GM19452 (cell line): ENCODE results near the gene CIAPIN1.

Experiments
- ATAC-seq: cut with Tn5 transposase; IDR thresholded peaks from one replicate; pipeline ENCODE4 v1.9.1; 2021; ENCODE audit not compliant: unreplicated experiment

Gene CIAPIN1

DNA sequence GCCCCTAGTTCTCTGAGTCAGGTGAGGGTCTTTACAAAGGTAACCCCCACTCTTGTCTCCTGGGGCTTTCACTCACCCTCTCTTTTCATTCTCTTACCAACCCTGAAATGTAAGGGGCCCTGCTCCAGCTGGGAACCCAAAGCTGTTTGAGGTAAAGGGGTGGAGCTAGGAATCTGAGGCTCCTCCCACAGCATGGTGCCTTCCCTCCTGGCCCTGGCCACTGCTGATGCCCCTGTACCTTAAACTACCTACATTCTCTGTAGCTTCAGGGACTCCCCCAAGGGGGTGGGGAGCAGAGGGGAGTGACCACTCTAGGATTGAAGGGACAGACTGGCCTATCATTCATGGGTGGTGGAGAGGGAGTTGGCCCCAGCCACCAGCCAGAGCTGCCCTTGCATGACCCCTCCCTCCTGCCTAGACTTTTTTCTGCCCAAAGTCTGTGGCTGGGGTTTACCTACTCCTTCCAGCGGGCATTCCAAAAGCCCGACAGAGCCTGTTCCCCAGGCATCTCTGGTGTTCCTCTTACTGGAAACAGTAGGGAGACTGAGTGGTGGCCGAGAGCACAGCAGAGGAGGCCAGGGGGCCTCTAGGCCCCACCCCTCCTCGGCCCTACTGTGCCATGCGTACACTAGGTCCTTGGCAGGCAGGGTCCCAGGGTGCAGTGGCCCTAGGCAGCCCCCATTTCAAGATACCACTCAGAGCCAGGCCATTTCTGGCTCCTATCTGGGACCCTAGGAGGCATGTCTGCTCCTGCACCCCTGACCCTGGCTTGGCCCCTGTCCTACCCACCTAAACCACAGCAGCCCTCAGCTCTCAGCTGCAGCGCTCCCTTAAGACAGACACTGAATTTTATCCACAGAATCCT lies 29.6 kb upstream of the CIAPIN1 start:
- ATAC-seq = no peak

DNA sequence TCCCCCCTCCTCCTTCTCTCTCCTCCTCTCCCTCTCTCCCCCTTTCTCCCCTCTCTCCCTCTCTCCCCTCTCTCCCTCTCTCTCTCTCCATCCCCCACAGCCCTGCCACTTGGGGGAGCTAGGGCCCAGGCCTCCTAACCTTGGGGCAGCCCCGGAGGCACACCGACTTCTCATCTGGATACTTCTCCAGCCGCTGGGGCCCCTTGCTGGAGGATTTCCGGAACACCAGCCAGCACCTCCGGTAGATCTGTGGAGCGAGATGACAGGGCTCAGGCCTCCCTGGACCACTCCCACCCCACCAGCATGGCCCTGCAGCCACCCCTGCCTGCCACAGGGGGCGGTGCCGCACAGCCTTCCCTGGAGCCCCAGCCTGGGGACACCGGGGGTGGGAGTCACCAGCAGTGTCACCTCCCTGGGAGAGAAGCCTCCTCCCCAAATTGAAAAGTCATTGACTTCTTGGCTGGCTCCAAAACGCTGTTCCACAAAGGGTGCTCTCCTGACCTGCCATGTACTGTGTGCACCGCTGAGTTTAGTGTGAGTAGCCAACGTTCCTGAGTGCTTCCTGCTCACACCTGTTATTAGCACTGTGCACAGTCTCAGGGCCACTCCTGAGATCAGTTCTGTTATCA lies 28.6 kb upstream of the CIAPIN1 start:
- ATAC-seq = peak; percentile 88

DNA sequence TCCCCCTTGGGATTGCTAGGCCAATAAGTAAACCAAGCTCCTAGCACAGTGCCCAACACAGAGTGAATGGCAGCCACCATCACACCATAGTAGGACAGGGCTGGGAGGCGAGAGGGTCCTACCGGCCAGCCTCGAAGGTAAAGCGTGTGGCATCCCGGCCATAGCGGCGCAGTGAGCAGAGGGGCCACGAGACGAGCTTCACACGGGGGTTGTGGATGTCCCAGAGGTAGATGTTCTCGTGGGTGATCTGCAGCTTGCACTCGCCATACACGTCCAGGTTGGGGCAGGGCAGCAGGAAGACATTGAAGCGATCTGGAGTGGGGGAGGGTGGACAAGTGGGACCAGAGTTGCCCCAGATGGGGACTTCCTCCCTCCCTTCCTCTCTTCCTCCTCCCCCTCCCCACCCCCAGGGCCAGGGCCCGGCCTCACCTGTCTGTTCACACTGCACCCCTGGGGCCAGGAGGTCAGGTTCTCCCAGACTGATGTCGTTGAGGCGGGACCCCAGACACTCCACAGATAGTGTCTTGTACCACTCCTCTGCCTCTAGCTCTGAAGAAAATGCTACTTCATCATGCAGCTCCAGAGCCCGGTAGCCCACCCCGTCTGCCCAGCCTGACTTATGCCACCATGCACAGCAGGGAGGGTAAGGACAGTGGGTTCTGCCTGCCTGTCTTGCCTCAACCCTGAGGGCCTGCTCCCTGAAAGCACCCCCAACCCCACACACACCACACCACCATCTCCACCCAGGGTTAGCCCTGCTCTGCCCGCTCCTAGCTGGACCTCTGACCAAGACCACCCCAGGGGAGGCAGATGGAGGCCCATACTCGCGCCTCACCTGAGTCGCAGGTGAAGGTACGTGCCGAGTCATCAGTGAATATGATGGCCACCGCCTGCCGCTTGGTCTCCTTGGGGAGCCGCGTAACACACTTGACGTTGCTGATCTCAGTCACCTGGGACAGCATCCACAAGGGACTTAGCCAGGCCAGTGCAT lies 27.8 kb upstream of the CIAPIN1 start:
- no peak for ATAC-seq

DNA sequence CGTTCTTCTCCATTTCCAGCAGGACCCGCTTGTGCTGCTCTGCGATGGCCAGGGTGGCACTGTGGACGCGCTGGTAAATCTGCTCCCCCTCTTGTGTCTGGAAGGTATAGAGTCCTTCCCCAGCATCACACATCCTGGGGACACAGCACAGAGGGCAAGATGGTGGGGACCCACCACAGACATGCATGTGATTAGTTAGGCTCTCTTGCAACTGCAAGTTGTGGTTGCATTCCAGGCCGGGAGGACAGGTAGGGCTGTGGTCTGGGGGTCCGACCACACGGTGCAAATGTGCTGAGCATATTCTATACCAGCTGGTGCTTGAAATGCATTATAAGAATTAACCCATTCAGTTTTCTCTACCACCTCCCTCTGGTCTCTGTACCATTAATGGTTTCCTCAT lies 26.7 kb upstream of the CIAPIN1 start:
- ATAC-seq = no peak

DNA sequence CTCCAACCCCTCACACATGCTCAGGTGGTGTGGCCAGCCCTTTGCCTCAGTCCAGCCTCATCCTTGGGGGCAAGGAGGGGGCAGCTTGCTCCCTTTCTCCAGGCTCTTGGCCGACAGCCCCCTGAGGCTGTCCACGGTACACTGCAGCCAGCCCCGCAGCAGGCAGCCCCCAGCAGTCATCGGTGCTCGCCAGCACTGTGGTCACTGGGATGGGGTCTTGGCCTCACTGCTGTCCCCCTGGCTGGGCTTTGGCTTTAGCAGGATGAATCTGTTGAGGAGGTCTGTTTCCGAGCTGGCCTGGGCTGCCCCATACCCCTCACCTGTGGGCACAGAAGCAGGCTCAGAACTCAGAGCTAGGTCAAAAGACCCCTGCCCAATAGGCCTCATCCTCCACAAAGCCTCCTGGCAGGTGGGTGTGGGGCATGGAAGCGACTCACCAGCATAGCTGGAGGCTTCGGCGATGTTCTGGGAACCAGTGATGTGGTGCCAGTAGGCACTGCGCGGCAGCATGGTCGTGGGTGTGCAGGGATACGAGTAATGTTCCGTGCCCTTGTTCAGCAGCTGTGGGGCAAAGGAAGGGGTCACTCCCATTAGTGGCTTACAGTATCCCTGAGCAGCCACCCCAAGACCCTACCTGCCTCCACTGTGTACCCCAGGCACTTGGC lies 26.1 kb upstream of the CIAPIN1 start:
- no peak for ATAC-seq

DNA sequence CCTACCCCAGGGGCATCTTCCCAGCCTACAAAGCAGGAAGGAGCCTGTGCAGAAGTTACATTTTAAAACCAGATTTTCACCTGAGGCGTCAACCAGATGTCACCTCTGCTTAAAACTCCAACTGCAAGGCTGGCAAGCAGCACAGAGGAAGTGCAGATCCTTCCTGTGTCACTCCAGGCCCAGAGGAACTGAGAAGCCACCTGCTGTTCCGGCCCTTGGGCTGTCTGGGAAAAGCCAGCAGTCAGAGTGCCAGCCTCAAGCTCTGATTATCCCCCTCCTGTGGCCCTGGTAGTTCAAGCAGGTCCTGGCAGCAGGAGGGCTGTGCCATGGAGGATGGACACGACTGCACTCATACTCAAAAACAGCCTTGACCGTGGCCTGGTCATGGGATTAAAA lies 25.5 kb upstream of the CIAPIN1 start:
- no peak for ATAC-seq

DNA sequence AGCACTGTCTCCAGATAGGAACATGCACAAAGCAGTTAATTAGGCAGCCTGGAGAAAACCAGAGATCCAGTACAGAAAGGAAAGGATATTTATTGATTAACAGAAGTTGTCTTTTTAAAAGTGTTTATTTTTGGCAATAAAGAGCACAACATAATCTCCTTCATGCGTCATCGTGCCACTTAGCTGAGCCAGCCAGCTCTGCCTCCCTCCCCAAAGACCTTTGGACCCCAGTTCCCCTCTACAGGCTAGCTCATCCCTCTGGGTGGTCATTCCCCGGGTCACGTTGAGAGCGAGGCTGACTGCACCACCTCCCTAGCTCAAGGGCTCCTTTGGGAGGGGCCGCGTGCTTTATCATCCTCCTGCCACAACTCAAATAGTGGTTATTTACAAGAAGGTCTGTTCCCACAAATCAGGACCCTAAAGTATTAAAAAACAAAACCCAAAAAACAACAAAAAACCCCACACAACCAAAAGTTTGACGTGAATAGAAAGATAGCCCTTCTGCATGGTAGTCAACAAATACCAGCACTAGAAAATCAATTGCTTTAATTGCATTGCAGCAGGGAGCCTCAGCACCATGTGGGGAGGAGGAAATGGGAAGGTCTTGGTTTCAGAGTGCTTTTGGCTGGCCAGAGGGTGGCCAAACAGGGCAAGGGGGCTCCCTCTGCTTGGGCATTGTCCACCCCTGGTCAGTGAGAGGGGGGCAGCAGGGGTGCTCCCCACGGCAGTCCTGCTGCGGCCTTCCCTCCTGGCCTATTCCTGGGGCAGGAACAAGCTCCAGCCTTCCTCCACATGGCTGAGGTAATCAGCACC lies 24.9 kb upstream of the CIAPIN1 start:
- no peak for ATAC-seq

DNA sequence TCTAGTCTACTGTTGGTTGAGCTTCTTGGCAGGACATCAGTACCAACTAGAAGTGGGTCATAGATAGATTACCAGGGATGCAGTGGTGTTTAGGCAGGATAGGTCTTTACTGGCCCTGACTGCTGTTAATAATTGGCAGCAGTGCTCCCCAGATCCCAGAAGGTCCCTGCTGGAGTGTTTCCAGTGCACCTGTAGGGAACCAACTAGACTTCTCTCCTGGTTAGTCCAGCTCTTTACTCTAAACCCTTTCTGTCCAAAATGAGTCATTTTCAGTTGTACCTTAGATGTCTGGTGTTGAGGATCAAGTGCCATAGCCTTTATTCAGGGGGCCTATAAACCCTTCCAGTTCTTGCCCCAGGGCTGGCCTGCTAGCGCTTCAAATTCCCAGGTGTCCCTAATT lies 24.0 kb upstream of the CIAPIN1 start:
- no peak for ATAC-seq

DNA sequence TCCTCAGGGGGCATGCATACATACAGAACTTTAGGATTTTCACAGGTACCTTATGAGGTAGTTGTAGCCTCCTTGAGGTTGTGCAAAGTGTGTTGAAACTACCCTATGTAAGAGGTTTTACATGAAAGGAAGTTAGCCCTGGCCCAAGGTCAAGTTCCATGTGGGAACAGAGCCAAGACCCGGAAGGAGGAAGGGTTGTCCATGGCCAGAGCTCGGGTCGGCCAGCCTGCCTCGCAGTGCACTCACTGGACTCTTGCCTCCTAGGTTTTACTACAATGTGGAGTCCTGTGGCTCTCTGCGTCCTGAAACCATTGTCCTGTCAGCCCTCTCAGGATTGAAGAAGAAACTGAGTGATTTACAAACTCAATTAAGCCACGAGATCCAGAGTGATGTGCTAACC lies 23.5 kb upstream of the CIAPIN1 start:
- no peak for ATAC-seq

DNA sequence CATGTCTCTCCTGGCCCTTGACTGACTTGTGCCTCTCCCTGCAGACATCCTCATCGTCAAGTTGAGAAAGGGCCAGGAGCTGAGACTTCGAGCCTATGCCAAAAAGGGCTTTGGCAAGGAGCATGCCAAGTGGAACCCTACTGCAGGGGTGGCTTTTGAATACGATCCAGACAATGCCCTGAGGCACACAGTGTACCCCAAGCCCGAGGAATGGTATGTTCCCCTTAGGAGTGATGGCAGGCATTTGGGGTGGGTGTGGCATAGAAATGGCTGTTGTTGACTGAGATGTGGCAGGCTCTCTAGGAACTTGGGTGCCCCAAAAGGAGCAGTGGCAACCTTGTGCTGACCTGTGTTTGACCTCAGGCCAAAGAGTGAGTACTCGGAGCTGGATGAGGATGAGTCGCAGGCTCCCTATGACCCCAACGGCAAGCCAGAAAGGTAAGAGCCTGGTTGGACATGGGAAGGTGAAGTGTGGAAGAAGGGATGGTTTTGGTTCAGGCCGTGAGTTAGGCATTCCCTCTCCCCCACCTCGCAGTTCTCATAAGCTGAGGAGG lies 22.8 kb upstream of the CIAPIN1 start:
- no peak for ATAC-seq

DNA sequence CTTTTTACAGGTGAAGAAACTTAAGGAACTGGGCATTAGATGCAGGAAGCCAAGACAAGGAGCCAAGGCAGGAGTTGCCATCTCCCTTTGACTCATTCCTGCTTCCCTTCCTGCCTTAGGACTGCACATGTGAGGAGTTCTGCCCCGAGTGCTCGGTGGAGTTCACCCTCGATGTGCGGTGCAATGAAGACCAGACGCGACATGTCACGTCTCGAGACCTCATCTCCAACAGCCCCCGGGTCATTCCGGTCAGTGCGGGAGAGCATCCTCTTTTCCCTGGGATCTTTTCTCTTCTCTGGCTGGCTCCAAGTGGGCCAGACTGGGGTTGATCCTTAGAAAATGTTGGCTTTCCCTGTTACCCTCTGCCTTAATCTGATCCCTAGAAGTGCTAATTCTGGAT lies 21.9 kb upstream of the CIAPIN1 start:
- no peak for ATAC-seq

DNA sequence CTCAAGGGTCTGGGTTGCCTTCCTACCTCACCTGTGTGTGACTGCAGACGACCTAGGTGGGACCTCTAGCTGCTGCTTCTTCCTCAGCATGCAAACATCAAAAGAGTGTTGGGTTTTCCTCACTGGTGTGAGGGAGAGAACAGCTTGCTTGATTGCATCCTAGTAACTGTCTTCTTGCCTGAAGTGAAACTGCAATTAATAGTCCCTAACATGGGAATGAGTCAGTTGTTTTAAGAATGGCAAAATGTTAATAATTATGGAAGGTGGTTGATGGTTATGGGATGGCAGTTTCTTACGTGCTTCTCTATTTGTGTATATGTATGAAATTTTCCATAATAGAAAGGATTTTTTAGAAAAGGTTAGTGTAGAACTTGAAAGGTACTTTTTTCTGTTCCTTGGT lies 21.2 kb upstream of the CIAPIN1 start:
- ATAC-seq = no peak

DNA sequence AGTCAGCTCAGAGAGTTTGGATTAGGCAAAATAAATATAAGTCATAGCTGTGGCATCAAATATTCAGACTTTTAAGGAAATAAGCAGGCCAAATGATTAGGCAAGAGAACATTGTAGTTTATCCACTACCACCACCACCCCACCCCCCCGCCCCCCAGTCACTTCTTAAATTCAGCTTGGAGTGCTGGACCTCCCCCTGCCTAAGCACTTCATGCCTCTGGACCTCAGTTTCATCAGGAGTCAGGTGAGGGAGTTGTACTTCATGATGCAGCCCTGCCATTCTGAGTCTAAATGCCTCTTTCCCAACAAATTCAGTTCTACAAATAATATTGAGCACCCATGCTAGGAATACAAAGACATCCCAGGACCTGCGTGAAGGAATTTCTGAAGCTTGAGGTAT lies 17.3 kb upstream of the CIAPIN1 start:
- no peak for ATAC-seq

DNA sequence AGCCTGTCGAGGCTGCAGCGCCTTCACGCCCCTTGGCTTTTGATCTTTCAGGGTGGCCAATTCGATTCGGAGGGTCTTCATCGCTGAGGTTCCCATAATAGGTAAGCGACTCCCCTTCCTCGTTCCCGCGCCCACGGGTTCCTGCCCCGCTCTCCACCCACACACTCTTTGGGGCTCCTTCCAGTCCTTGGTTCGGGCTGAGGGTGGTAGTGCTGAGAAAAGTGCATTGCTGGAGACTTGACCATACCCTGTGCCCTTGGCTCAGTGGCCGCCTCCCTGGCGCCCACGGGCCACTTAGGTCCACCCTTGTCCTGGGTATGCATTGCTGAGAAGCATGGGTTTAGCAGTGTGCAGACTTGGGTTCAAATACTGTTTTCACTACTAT lies 15.8 kb upstream of the CIAPIN1 start:
- ATAC-seq = no peak

DNA sequence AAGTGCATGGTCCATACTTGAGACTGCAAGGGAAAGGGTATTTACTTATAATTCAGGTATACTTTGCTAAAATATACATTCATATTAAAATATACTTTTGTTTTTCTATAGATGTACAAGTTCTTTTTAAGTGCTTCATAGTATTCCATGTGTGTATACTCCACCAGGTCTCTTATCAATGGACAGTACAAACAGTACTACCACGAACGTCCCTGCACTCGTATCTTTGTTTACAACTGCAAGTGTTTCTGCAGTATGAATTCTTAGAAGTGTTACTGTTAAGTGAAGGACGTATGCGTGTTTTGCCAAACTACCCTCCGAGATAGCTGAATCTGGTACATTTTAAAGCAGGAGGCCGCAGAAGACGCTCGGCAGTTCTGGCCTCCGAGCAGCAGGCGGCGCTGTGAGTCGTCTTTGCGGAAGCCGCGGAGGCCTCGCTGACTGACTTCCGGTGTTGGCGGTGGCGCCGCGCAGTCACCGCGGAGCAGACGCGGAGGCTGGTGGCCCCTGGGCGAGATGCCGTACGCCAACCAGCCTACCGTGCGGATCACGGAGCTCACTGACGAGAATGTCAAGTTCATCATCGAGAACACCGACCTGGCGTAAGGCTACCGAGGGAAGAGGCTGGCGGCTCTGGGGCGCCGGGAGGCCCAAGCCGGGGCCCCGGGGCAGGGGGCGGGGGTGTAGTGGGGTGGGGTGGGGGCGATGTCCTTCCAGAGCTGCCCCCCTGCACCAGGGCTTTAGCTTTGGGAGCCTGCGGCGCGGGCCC lies 15.2 kb upstream of the CIAPIN1 start, which contains the start of gene POLR2C:
Gene POLR2C, plus strand, starts transcription at position 471 of the 769 bp plus-strand sequence. Its CDS starts 46 bp downstream, at position 517.
- peak; percentile 92 for ATAC-seq

DNA sequence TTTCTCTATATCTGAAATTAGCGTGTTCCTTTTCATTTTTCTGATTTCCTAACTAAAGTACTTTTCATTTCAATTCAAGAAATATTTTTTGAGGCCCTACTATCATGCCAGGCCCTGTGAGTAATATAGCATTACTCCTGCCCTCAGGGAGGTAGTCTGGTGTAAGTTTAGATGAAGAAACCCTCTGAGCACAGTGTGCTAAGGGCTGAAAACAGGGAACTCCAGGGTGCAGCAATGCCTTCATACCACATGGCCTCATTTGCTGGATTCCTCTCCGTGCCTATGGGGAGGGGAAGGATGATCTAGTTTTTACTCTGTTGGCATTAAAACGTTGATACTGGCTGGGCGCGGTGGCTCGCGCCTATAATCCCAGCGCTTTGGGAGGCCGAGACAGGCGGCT lies 4.8 kb upstream of the CIAPIN1 start:
- ATAC-seq = no peak

DNA sequence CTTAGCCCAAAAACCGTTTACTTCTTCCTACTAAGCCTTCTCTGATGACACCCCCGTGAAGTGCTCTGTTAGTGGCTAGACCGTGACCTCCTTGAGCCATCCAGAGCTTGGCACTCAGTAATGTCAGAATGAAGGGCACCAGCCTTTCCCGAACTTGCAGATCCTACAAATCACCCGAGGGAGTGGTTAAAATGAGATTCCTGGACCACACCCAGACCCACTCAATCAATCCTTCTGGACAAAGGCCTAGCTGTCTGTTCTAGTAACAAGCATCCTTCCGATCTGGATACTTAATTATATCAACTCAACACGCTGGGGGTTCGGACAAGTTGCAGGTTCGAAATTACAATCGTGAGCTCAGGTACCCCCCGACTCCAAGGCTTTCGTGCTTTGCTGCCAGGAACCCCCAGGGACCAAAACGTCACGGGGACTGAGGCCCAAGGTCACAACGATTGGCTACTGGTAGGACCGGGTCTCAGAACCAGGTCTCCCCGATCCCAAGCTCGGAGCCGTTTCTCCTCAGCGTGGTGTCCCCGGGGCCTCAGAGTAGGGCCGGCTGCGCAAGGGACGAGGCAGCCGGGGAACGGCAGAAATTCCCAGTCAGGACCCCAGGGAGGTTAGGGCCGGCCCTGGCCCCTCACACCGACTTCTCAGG lies 527 bp downstream of the CIAPIN1 start:
- peak; percentile 42 for ATAC-seq

DNA sequence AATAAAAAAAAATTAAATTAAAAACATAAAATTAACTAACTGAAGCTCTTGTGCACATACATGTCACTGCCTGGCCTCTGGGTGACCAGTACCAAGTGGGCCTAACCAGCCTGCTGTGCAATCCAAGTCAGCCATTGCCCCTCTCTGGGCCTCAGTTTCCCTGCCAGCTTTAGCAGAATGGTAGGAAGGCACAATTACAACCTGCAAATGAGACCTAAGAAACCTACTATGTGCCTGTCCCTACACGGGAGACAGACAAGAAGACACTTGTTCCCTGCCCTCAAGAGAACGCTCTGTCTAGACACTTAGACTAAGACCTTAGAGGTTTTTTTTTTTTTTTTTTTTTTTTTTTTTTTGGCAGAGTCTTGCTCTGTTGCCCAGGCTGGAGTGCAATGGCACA lies 1.7 kb downstream of the CIAPIN1 start:
- ATAC-seq = no peak
